GM12878 (cell line): ENCODE measurements around the gene TOLLIP. TPM values are rescaled to one million over a fixed set of nuclear protein-coding genes. Genes with fewer than 3 reads are reported as not detected.

Source experiments
- ATAC-seq: fragments of 200-7000 bp; cut with Tn5 transposase; 3 replicates; pipeline ENCODE4 v1.9.1; 2020; ENCODE audit warnings: mild to moderate bottlenecking, moderate library complexity
- BruUV-seq: library from RNA; stranded (reverse); fragments of 400-500 nt; replicated peaks from 2 replicates; lab custom pipeline; 2021; lab: Mats Ljungman, UMichigan
- CTCF ChIA-PET: fragments of 300-600 bp; sonication (Branson Sonifier 250); formaldehyde crosslinking; extraction: SDS; loops from one replicate; lab custom pipeline; 2021; ENCODE audit warnings: inconsistent platforms; lab: Yijun Ruan, JAX
- POLR2A ChIA-PET: fragments of 350-600 bp; formaldehyde crosslinking; extraction: SDS; loops from one replicate; lab custom pipeline; 2021; ENCODE audit warnings: inconsistent platforms; lab: Charles Lee
- RAD21 ChIA-PET: fragments of 300-600 bp; sonication (Branson Sonifier 250); formaldehyde crosslinking; loops from one replicate; lab custom pipeline; 2023; ENCODE audit warnings: antibody characterized with exemption; ENCODE audit not compliant: unreplicated experiment; lab: Charles Lee
- SMC1A ChIA-PET: fragments of 300-600 bp; sonication (Branson Sonifier 250); formaldehyde crosslinking; loops from one replicate; lab custom pipeline; 2023; ENCODE audit not compliant: unreplicated experiment, uncharacterized antibody; lab: Charles Lee
- DNase-seq: peaks from one replicate; pipeline ENCODE4 v3.0.0-alpha.2; 2011; ENCODE audit warnings: low read depth, low spot score
- FAIRE-seq: peaks from 3 replicates; lab custom pipeline; 2011; peaks lifted over from hg19 to GRCh38; lab: Jason Lieb, UNC
- H2AFZ ChIP-seq: 2 replicates; pipeline ENCODE4 v1.6.0; 2011; ENCODE audit warnings: low read depth, low read length, control low read depth; ENCODE audit not compliant: control insufficient read depth
- H3K27ac ChIP-seq: 2 replicates; pipeline ENCODE4 v1.5.1; 2011; ENCODE audit warnings: control low read depth; ENCODE audit not compliant: control insufficient read depth, insufficient read depth
- H3K27me3 ChIP-seq, 2 experiments: replicated peaks in 1 of 2; 2 replicates each; pipeline versions ENCODE4 v1.6.0 to v1.6.1; 2011; ENCODE audit warnings: low read length in 1 of 2; ENCODE audit not compliant: control insufficient read depth in 2 of 2, insufficient read depth in 2 of 2
- H3K36me3 ChIP-seq, 2 experiments: 2 replicates each; pipeline ENCODE4 v1.5.1; 2011; ENCODE audit warnings: low read length in 1 of 2; ENCODE audit not compliant: control insufficient read depth in 2 of 2, insufficient read depth in 2 of 2
- H3K4me1 ChIP-seq: 2 replicates; pipeline ENCODE4 v1.6.1; 2011; ENCODE audit warnings: mild to moderate bottlenecking, low read length, moderate library complexity, mixed read lengths; ENCODE audit not compliant: control insufficient read depth, insufficient read depth
- H3K4me2 ChIP-seq: 2 replicates; pipeline ENCODE4 v1.6.0; 2011; ENCODE audit warnings: control low read depth; ENCODE audit not compliant: control insufficient read depth, insufficient read depth
- H3K4me3 ChIP-seq: fragments of 200-600 bp; sonication (generic); 2 replicates; pipeline ENCODE4 v1.5.1; 2016
- H3K79me2 ChIP-seq: 2 replicates; pipeline ENCODE4 v1.6.0; 2011; ENCODE audit warnings: low read length; ENCODE audit not compliant: control insufficient read depth, insufficient read depth
- H3K9ac ChIP-seq: 2 replicates; pipeline ENCODE4 v1.8.0; 2011; ENCODE audit warnings: low read length, control low read depth, mixed read lengths; ENCODE audit not compliant: control insufficient read depth, insufficient read depth
- H3K9me3 ChIP-seq: replicated peaks from 3 replicates; pipeline ENCODE4 v1.5.1; 2011; ENCODE audit warnings: mild to moderate bottlenecking, low read length; ENCODE audit not compliant: control insufficient read depth, insufficient read depth
- H4K20me1 ChIP-seq: 2 replicates; pipeline ENCODE4 v1.6.0; 2011; ENCODE audit not compliant: control insufficient read depth, insufficient read depth
- ASH2L ChIP-seq: fragments of 300-600, 200-600 bp; sonication (generic); IDR thresholded peaks from 2 replicates; pipeline ENCODE4 v1.6.1; 2017; ENCODE audit warnings: low read depth, mild to moderate bottlenecking, borderline replicate concordance
- BACH1 ChIP-seq: fragments of 450-650 bp; IDR thresholded peaks from 2 replicates; pipeline ENCODE4 v1.6.1; 2017; ENCODE audit warnings: mild to moderate bottlenecking, borderline replicate concordance
- CREM ChIP-seq: IDR thresholded peaks from 2 replicates; pipeline ENCODE4 v1.6.1; 2014; ENCODE audit warnings: antibody characterized with exemption, low read depth
- E4F1 ChIP-seq: fragments of 450-650 bp; IDR thresholded peaks from 2 replicates; pipeline ENCODE4 v1.6.1; 2018; ENCODE audit warnings: borderline replicate concordance, mild to moderate bottlenecking; ENCODE audit not compliant: partially characterized antibody
- IKZF1 ChIP-seq: fragments of 450-650 bp; conservative IDR thresholded peaks from 2 replicates; pipeline ENCODE4 v1.6.1; 2017; ENCODE audit warnings: antibody characterized with exemption, mild to moderate bottlenecking
- JUND ChIP-seq: IDR thresholded peaks from 2 replicates; pipeline ENCODE4 v1.6.1; 2012; ENCODE audit warnings: low read depth, mild to moderate bottlenecking, low read length, improper control_type of control experiment, moderate library complexity
- MTA3 ChIP-seq: IDR thresholded peaks from 2 replicates; pipeline ENCODE4 v1.6.1; 2012; ENCODE audit warnings: low read length, inconsistent platforms, borderline replicate concordance
- NFXL1 ChIP-seq: fragments of 450-650 bp; IDR thresholded peaks from 2 replicates; pipeline ENCODE4 v1.6.1; 2017; ENCODE audit warnings: antibody characterized with exemption, mild to moderate bottlenecking, borderline replicate concordance
- NFYA ChIP-seq: IDR thresholded peaks from 2 replicates; pipeline ENCODE4 v1.6.1; 2011; ENCODE audit warnings: low read depth, mild to moderate bottlenecking, low read length, improper control_type of control experiment, borderline replicate concordance
- PML ChIP-seq: IDR thresholded peaks from 2 replicates; pipeline ENCODE4 v1.6.1; 2012; ENCODE audit warnings: low read length, inconsistent platforms
- RB1 ChIP-seq: fragments of 450-650 bp; formaldehyde crosslinking; IDR thresholded peaks from 2 replicates; pipeline ENCODE4 v1.6.1; 2017; ENCODE audit warnings: mild to moderate bottlenecking, borderline replicate concordance
- SKIL ChIP-seq: fragments of 450-650 bp; IDR thresholded peaks from 2 replicates; pipeline ENCODE4 v1.6.1; 2017; ENCODE audit warnings: mild to moderate bottlenecking, low read depth, inconsistent platforms; ENCODE audit not compliant: poor library complexity, severe bottlenecking
- SMAD1 ChIP-seq: fragments of 450-650 bp; IDR thresholded peaks from 2 replicates; pipeline ENCODE4 v1.6.1; 2018; ENCODE audit warnings: mild to moderate bottlenecking, low read depth; ENCODE audit not compliant: partially characterized antibody
- SMAD5 ChIP-seq: IDR thresholded peaks from 2 replicates; pipeline ENCODE4 v1.6.1; 2016; ENCODE audit warnings: antibody characterized with exemption, low read depth
- SMARCA5 ChIP-seq: fragments of 450-650 bp; IDR thresholded peaks from 2 replicates; pipeline ENCODE4 v1.6.1; 2017; ENCODE audit warnings: mild to moderate bottlenecking
- STAT1 ChIP-seq: fragments of 450-650 bp; conservative IDR thresholded peaks from 2 replicates; pipeline ENCODE4 v1.6.1; 2014; ENCODE audit warnings: antibody characterized with exemption, mild to moderate bottlenecking
- ZBTB11 ChIP-seq: fragments of 450-650 bp; formaldehyde crosslinking; IDR thresholded peaks from 2 replicates; pipeline ENCODE4 v1.5.0; 2022; ENCODE audit warnings: mild to moderate bottlenecking, missing genetic modification characterization
- ZNF622 ChIP-seq: fragments of 450-650 bp; IDR thresholded peaks from 2 replicates; pipeline ENCODE4 v1.6.1; 2017; ENCODE audit warnings: mild to moderate bottlenecking, inconsistent platforms
- ZSCAN29 ChIP-seq: fragments of 450-650 bp; IDR thresholded peaks from 2 replicates; pipeline ENCODE4 v1.6.1; 2017; ENCODE audit warnings: mild to moderate bottlenecking, moderate library complexity
- WGBS: methylation state at CpG from one replicate; pipeline ENCODE4 v1.1.6; 2016; ENCODE audit warnings: low lambda C conversion rate; ENCODE audit not compliant: insufficient replicate concordance, insufficient coverage; ENCODE audit errors: missing lambda C conversion rate; 5-methylcytosine and 5-hydroxymethylcytosine counted together
- in situ Hi-C: fragments of 300-500 bp; cut with MboI; formaldehyde crosslinking; loops from 9 replicates; pipeline ENCODE4 v1.14.3; 2018; ENCODE audit warnings: mixed read lengths
- intact Hi-C: fragments of 100-400 bp; cut with micrococcal nuclease; formaldehyde crosslinking; loops from one replicate; pipeline ENCODE4 v1.14.2; 2022; ENCODE audit not compliant: unreplicated experiment
- polyA plus RNA-seq, 11 experiments: library from polyadenylated mRNA; depleted of rRNA in 4 of 11; unstranded in 6 of 11; stranded (reverse) in 5 of 11; fragments of >200 nt; fragmentation: Nextera tagmentation in 4 of 11; fragmentation: Illumina TruSeq in 1 of 11; extraction: Ambion mirVana in 4 of 11; extraction: Trizol in 1 of 11; gene quantifications; 1 replicate in 1 of 11; 2 replicates in 10 of 11; pipeline versions ENCODE4 v1.2.1 to v1.2.3, GENCODE V29; 2011 to 2016; ENCODE audit warnings: inconsistent platforms in 2 of 11, missing spikeins in 2 of 11, low read depth in 1 of 11
- total RNA-seq, 4 experiments: library from RNA; depleted of rRNA in 3 of 4; stranded (reverse); fragments of >200 nt in 3 of 4; fragmentation: Illumina TruSeq in 1 of 4; extraction: Trizol in 1 of 4; gene quantifications; 2 replicates each; pipeline versions ENCODE4 v1.2.1 to v1.2.3, GENCODE V29; 2013 to 2021

TOLLIP gene
- total and polyA plus RNA-seq, 10 of the 15 experiments (the other 5 are each of a cell fraction or from before 2014, with no cell fraction given): 0.47 to 39.5 (median 21.6) TPM

- Histone ChIP-seq H3K27ac (no peak overlapping the region), H3K4me3 (no peak overlapping the region), H3K79me2 (no peaks in the 10 kb centered on the region), H3K27me3 (no peaks in the 10 kb centered on the region), H3K4me1 (no peaks in the 10 kb centered on the region), H3K36me3 (no peaks in the 10 kb centered on the region), H3K9ac (no peak overlapping the region), H3K4me2 (no peak overlapping the region), H2AFZ (no peak overlapping the region), H3K9me3 (no peaks in the 10 kb centered on the region; the same call in 2 of the 3 replicates), H4K20me1 (no peaks in the 10 kb centered on the region)
- in situ Hi-C loops: no loop called here
- ChIA-PET RAD21 (no interaction called here), CTCF (no interaction called here), POLR2A (interaction anchor here (0.6 kb wide), 1 partner anchor 18 kb away, joined by 3 read pairs; no protein-coding TSS in a partner anchor), SMC1A (no interaction called here)
- ATAC-seq (no peak), FAIRE-seq (no peak), DNase-seq (no peak)
- TF ChIP-seq RB1 (no peak), NFYA (no peak), IKZF1 (no peak), SMARCA5 (no peak), STAT1 (no peak), JUND (no peak), SKIL (no peak), PML (no peak), ZNF622 (no peak), SMAD5 (no peak), MTA3 (no peak), BACH1 (no peak), E4F1 (no peak), ZSCAN29 (no peak), ZBTB11 (no peak), ASH2L (no peak), CREM (no peak), SMAD1 (no peak), NFXL1 (no peak)
- WGBS: 74% methylated on average over 10 of the region's 10 CpGs
- intact Hi-C loops: no loop called here
- BruUV-seq: no TSS peak
Measured at GRCh38 chr11:1342946-1343345, 33.5 kb upstream of the TOLLIP start.
